ENCODE measurements around the gene PLPPR1.

The PLPPR1 gene

DNA sequence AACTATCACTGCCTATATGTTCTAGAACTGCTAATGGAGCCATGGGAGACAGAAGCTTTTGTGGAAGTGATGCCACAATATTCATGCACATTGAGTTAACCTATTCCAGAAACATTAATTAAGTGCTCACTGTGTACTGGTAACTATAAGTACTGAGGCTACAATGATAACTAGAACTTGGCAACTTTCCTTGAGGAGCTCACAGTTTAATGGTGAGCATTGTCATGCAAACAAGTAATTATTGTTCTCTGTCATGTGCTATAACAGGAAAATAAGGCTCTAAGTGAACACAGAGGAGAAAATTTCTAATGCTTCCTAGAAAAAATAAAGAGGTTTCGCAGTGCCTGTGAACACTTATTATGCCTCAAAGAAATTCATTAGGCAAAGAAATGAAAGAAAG is 214.1 kb downstream of the PLPPR1 start (continued):
- TF ChIP-seq, protein P1, sequence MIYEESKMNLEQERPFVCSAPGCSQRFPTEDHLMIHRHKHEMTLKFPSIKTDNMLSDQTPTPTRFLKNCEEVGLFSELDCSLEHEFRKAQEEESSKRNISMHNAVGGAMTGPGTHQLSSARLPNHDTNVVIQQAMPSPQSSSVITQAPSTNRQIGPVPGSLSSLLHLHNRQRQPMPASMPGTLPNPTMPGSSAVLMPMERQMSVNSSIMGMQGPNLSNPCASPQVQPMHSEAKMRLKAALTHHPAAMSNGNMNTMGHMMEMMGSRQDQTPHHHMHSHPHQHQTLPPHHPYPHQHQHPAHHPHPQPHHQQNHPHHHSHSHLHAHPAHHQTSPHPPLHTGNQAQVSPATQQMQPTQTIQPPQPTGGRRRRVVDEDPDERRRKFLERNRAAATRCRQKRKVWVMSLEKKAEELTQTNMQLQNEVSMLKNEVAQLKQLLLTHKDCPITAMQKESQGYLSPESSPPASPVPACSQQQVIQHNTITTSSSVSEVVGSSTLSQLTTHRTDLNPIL (CRISPR knock-in tag; IDR thresholded peaks at IDR 0.05; ENCODE audit: low read depth): no peak
- no peak for TF ChIP-seq ZNF565 (CRISPR knock-in tag; conservative IDR thresholded peaks at IDR 0.05; ENCODE audit: low read depth)
- TF ChIP-seq ZFP3 (CRISPR knock-in tag; IDR thresholded peaks at IDR 0.05): no peak
- no peak for TF ChIP-seq ESRRG (CRISPR knock-in tag; IDR thresholded peaks at IDR 0.05)
- TF ChIP-seq, protein P2, sequence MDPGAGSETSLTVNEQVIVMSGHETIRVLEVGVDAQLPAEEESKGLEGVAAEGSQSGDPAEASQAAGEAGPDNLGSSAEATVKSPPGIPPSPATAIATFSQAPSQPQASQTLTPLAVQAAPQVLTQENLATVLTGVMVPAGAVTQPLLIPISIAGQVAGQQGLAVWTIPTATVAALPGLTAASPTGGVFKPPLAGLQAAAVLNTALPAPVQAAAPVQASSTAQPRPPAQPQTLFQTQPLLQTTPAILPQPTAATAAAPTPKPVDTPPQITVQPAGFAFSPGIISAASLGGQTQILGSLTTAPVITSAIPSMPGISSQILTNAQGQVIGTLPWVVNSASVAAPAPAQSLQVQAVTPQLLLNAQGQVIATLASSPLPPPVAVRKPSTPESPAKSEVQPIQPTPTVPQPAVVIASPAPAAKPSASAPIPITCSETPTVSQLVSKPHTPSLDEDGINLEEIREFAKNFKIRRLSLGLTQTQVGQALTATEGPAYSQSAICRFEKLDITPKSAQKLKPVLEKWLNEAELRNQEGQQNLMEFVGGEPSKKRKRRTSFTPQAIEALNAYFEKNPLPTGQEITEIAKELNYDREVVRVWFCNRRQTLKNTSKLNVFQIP (CRISPR knock-in tag; IDR thresholded peaks at IDR 0.05; ENCODE audit: borderline replicate concordance, low read depth): no peak
- no peak for TF ChIP-seq ZC3H10 (CRISPR knock-in tag; IDR thresholded peaks at IDR 0.05)

- ATAC-seq: no peak
- TF ChIP-seq, protein P2 (CRISPR knock-in tag; IDR thresholded peaks at IDR 0.05; ENCODE audit: borderline replicate concordance, low read depth): no peak
- TF ChIP-seq TSHZ2 (CRISPR knock-in tag; IDR thresholded peaks at IDR 0.05) (no peak), ESRRG (CRISPR knock-in tag; IDR thresholded peaks at IDR 0.05) (no peak)
Observed at GRCh38 chr9:101246691-101247090, 218.2 kb downstream of the PLPPR1 start.

DNA sequence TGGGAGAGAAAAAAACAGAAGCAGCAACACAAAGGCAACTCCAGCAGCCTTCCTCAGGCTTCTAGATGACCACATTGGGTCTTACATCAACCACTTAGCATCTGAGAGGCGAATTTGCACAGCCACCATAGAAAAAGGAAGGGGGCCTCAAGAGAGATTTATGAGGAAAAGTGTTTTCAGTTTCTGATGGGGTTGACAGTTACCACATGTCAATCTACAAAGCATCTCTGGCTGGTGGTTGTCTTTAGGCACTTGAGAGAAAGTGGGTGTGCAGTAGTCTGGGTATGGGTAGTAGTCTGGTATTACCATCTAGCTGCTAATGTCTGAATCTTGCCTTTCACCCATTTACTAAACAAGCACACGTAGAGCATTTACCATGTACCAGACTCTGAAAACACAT is 218.8 kb downstream of the PLPPR1 start:
- no peak for TF ChIP-seq PATZ1 (CRISPR knock-in tag; IDR thresholded peaks at IDR 0.05; ENCODE audit: borderline replicate concordance)
- TF ChIP-seq GLIS3 (CRISPR knock-in tag; IDR thresholded peaks at IDR 0.05): no peak
- TF ChIP-seq, protein P3, sequence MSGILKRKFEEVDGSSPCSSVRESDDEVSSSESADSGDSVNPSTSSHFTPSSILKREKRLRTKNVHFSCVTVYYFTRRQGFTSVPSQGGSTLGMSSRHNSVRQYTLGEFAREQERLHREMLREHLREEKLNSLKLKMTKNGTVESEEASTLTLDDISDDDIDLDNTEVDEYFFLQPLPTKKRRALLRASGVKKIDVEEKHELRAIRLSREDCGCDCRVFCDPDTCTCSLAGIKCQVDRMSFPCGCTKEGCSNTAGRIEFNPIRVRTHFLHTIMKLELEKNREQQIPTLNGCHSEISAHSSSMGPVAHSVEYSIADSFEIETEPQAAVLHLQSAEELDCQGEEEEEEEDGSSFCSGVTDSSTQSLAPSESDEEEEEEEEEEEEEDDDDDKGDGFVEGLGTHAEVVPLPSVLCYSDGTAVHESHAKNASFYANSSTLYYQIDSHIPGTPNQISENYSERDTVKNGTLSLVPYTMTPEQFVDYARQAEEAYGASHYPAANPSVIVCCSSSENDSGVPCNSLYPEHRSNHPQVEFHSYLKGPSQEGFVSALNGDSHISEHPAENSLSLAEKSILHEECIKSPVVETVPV (CRISPR knock-in tag; IDR thresholded peaks at IDR 0.05): no peak
- TF ChIP-seq ARNTL (CRISPR knock-in tag; IDR thresholded peaks at IDR 0.05; ENCODE audit: borderline replicate concordance, low read depth): no peak
- TF ChIP-seq TSHZ2 (CRISPR knock-in tag; IDR thresholded peaks at IDR 0.05): no peak
- TF ChIP-seq ZNF8 (CRISPR knock-in tag; IDR thresholded peaks at IDR 0.05): no peak
- no peak for TF ChIP-seq ZNF70 (CRISPR knock-in tag; IDR thresholded peaks at IDR 0.05)
- TF ChIP-seq BACH2 (CRISPR knock-in tag; IDR thresholded peaks at IDR 0.05; ENCODE audit: borderline replicate concordance): no peak
- no peak for TF ChIP-seq TCF4 (CRISPR knock-in tag; IDR thresholded peaks at IDR 0.05; ENCODE audit: borderline replicate concordance)
- TF ChIP-seq, protein P2 (CRISPR knock-in tag; IDR thresholded peaks at IDR 0.05; ENCODE audit: borderline replicate concordance, low read depth): no peak
- TF ChIP-seq OSR1 (CRISPR knock-in tag; IDR thresholded peaks at IDR 0.05): no peak
- TF ChIP-seq ISL1 (CRISPR knock-in tag; IDR thresholded peaks at IDR 0.05): no peak
- TF ChIP-seq TOX (CRISPR knock-in tag; IDR thresholded peaks at IDR 0.05; ENCODE audit: borderline replicate concordance): no peak
- no peak for TF ChIP-seq PPARA (CRISPR knock-in tag; IDR thresholded peaks at IDR 0.05; ENCODE audit: borderline replicate concordance)
- TF ChIP-seq CSDC2 (CRISPR knock-in tag; IDR thresholded peaks at IDR 0.05): no peak
- TF ChIP-seq SNAI2 (CRISPR knock-in tag; IDR thresholded peaks at IDR 0.05): no peak
- TF ChIP-seq ZFP3 (CRISPR knock-in tag; IDR thresholded peaks at IDR 0.05): no peak
- TF ChIP-seq ZC3H10 (CRISPR knock-in tag; IDR thresholded peaks at IDR 0.05): no peak
- TF ChIP-seq RARB (CRISPR knock-in tag; IDR thresholded peaks at IDR 0.05): no peak
- no peak for TF ChIP-seq ESRRG (CRISPR knock-in tag; IDR thresholded peaks at IDR 0.05)
- ATAC-seq: no peak
